ENCODE data around the gene OR8J1.

- no peak for TF ChIP-seq CTCF (IDR thresholded peaks at IDR 0.05)
- TF ChIP-seq POLR2AphosphoS5 (IDR thresholded peaks at IDR 0.05), result no peak
- TF ChIP-seq EP300 (IDR thresholded peaks at IDR 0.05), result no peak
Observed at GRCh38 chr11:56314844-56315243, 39.2 kb upstream of the OR8J1 start, which contains the start of gene OR8K3.

Data from sigmoid colon (tissue), 4 donors.